Astrocyte of the spinal cord (primary cell): Measurements from ENCODE around the gene TEX30.

Experiments
- DNase-seq: peaks from one replicate; pipeline ENCODE4 v3.0.0; 2011; ENCODE audit warnings: low read depth, low spot score
- H3K4me3 ChIP-seq: 2 replicates; pipeline ENCODE4 v1.5.1; 2011; ENCODE audit warnings: low read depth, mild to moderate bottlenecking, low read length, moderate library complexity
- in situ Hi-C: cut with HindIII; loops from 2 replicates; pipeline ENCODE4 v1.10.0; 2017; ENCODE audit warnings: low sequenced_read_pairs
- TF ChIP-seq, protein P1 (sequence below): IDR thresholded peaks from 2 replicates; pipeline ENCODE4 v1.5.1; 2012; ENCODE audit warnings: low read depth, mild to moderate bottlenecking, low read length, inconsistent platforms

TEX30 gene

DNA sequence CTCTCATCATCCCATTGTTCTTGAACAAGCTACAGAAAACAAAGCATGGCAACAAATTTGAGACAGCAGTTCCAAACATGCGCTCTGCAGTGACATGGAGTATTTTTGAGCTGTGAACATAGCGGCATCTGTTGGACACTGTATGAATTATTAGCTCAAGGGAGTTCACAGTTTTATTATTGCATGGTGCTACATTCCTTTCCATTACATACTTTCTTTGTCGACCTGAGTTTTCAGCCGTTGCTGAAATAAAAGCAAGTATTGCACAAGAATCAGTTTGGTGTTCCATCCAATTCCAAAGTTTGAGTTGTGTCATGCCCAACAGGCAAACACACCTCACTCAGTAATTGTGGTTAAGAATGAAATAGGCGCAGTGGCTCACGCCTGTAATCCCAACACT is 48.7 kb downstream of the TEX30 start:
- in situ Hi-C loops: no loop called here
- DNase-seq: peak; percentile 49
- H3K4me3 ChIP-seq: no peak overlapping the region
- TF ChIP-seq, protein P1, sequence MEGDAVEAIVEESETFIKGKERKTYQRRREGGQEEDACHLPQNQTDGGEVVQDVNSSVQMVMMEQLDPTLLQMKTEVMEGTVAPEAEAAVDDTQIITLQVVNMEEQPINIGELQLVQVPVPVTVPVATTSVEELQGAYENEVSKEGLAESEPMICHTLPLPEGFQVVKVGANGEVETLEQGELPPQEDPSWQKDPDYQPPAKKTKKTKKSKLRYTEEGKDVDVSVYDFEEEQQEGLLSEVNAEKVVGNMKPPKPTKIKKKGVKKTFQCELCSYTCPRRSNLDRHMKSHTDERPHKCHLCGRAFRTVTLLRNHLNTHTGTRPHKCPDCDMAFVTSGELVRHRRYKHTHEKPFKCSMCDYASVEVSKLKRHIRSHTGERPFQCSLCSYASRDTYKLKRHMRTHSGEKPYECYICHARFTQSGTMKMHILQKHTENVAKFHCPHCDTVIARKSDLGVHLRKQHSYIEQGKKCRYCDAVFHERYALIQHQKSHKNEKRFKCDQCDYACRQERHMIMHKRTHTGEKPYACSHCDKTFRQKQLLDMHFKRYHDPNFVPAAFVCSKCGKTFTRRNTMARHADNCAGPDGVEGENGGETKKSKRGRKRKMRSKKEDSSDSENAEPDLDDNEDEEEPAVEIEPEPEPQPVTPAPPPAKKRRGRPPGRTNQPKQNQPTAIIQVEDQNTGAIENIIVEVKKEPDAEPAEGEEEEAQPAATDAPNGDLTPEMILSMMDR: peak; percentile 42

DNA sequence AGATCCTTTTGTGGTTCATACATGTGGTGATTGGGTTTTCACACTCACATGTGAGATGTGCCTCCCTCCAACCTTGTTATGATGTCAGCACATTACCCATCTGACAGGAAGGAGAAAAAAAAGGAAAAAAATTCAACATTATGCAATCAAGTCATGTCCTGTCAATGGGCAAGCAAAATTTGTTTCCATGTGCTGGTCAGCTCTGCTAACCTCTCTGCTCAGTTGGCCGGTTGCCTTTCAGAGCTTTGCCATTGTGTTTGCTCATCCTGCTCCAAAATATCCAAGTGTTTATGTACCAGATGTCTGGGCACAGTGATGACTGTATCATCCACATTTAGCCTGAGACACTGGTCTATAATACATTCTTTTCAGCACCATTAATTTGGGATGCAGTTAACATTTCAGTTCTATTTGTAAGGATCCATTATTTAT is 51.8 kb downstream of the TEX30 start:
- no peak overlapping the region for H3K4me3 ChIP-seq
- DNase-seq: no peak
- in situ Hi-C loops: no loop called here
- TF ChIP-seq, protein P1: no peak

DNA sequence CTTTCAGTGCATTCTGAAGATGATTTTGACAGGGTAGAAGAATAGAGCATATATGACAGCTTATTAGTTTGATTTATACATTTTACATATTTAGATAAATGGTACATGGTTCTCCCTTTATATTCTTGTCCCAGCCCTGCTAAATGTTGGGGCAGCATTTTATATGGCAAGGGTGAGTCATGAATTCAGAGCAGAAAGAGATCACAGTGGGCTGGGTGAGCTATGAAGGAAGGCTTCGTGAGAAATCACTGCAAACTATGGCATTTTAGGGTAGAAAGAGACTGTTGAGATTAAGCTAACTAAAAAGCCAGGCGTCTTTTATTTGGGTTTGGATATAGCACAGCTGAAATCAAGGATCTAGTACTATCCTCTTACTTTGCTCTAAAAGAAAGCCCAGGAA is 54.8 kb downstream of the TEX30 start:
- H3K4me3 ChIP-seq: no peak overlapping the region
- DNase-seq: peak; percentile 1
- in situ Hi-C loops: no loop called here
- TF ChIP-seq, protein P1: no peak
